ENCODE results near the gene CCNI. TPM values are rescaled to one million over a fixed set of nuclear protein-coding genes. Genes with fewer than 3 reads are reported as not detected.

CCNI gene
- total RNA-seq, 2 donors from 2014 or later = 212 to 217 TPM

DNA sequence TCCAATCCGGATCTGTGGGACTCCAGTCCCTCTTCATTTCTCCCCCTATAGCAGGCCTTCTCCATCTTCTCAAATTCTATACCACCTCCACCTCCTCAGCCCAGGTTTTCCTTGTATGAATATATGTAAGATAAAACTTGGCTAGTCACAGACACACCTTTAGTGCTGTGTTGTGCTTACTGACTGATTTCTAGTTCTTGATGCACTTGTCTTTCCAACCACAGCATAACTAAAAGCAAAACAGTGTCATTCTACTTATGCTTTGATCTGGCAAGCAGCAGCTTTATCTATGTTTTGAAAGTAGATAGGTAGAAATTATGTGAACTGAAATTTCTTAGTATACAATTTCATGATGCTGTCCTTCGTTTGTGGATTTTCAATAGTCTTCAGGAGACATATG, 47.5 kb downstream of the CCNI start:
- peaks cover 12 to 28% of the 10 kb centered on the region in 2 donors for H3K36me3 Mint-ChIP-seq
- DNase-seq (ENCODE audit: low spot score in 2 of 2) (no peak), ATAC-seq (peak; percentile 47 to 85)
- no peaks in the 10 kb centered on the region for H3K9me3 Mint-ChIP-seq
- peak overlapping the region in 1 of 2 donors; percentile 30 for H3K27ac Mint-ChIP-seq

DNA sequence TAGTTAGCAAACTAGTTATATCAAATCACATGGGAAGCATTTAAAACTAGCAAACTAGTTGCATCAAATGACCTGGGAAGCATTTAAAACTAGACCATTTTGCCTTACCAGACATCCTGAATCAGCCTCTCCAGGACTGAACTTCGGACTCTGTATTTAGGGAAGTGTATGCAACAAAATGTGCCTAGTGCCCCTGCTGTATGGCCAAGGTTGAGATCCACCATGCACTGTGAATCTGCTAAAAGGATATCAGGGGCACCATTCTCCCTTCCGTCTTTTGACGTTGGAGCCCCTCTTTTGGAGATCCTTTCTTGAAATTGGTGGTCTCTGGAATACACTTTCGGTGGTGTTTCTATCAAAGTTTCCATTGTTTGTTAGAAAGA, 49.5 kb downstream of the CCNI start:
- no peaks in the 10 kb centered on the region for H3K9me3 Mint-ChIP-seq
- H3K27ac Mint-ChIP-seq = peak overlapping the region; percentile 69 to 70
- DNase-seq (ENCODE audit: low spot score in 2 of 2) = no peak
- H3K36me3 Mint-ChIP-seq = peaks cover 19 to 28% of the 10 kb centered on the region in 2 donors
- ATAC-seq = no peak

DNA sequence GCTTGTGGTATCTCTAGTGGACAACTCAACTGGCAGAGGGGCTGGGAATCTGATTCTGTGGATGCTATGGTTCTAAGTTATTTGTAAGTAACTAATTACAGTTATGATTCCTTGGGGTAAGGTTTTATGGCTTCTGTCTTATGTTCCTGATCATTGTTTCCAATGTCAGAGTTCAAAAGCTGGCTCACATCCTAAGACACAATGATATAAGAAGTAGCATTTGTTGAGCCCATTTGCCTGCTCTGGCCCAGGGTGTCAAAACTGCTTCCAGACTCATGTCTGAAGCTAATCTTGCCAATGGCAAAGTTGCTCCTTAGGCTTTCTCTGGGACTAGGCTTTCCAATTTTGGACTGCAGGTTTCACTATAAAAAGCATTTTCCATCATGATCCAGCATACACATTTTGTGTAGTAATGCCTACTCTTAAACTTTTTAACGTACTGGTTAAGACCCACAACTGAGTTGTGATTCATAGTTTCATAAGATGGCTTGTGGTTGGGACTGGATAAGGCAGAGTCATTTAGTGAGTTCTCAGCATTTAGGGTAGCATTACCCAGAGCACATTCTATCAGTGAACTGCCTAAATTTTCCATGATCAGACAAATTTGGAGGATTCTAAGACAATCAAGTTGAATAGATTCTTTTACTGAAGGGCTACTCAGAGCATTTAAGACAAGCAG, 50.0 kb downstream of the CCNI start:
- DNase-seq (ENCODE audit: low spot score in 2 of 2) = no peak
- Mint-ChIP-seq H3K36me3 (peaks cover 24 to 31% of the 10 kb centered on the region in 2 donors), H3K27ac (peak overlapping the region; percentile 69 to 70)

DNA sequence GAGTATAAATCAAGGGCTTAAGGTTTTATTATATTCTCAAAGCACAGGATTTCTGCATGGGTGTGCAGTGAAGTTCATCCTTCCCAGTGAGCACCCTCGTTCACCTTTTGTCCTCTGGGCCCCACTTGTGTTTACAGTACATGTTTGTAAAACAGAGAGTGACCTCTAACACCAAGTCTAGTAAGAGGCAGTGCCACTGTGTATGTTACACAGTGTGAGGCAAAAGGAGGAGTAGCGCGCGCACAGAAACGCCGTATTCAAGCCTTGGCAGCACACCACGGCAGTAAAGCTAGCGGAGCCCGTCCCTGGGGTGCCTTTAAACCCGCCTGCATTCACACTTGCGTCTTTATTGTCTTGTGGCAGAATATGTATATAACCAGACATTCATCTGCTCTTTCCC, 51.9 kb downstream of the CCNI start:
- ATAC-seq = no peak
- Mint-ChIP-seq H3K27ac (no peak overlapping the region), H3K36me3 (peaks cover 31 to 34% of the 10 kb centered on the region in 2 donors)

More for the DNA sequence above, 50.0 kb downstream of the CCNI start:
- peak; percentile 85 to 95 for ATAC-seq
- no peaks in the 10 kb centered on the region for H3K9me3 Mint-ChIP-seq

DNA sequence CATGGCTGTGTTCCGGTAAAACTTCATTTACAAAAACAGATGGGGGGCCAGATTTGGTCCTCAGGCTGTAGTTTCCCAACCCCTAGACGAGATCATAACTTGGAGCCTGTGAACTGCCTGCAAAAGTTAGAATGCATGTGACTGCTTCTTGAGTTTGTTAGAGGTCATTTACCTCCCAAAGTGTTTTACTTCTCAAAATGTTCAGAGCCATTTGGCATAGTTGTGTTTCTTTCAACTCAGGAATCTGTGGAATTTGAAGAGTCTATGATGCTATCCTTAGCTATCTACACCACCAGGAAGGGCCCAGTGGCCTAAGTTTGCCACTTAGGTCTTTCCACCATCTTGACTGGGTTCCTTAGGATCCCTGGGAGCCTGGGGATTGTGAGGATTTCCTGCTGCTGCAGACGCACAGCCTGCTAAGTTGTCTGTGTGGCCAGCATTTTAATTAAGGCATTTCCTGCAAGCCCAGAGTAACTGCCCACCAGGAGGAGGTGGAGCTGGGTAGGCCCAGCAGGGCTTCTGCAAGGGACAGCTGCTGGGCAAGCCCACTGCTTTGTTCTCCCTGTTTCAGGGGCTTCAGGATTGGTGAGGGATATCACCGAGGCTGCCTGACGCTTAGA, 53.1 kb downstream of the CCNI start:
- Mint-ChIP-seq H3K27ac (no peak overlapping the region), H3K36me3 (peaks cover 31 to 34% of the 10 kb centered on the region in 2 donors), H3K9me3 (no peaks in the 10 kb centered on the region)
- DNase-seq (ENCODE audit: low spot score in 2 of 2) = no peak
- no peak for ATAC-seq

More for the DNA sequence above, 51.9 kb downstream of the CCNI start:
- H3K9me3 Mint-ChIP-seq = no peaks in the 10 kb centered on the region
- no peak for DNase-seq (ENCODE audit: low spot score in 2 of 2)

DNA sequence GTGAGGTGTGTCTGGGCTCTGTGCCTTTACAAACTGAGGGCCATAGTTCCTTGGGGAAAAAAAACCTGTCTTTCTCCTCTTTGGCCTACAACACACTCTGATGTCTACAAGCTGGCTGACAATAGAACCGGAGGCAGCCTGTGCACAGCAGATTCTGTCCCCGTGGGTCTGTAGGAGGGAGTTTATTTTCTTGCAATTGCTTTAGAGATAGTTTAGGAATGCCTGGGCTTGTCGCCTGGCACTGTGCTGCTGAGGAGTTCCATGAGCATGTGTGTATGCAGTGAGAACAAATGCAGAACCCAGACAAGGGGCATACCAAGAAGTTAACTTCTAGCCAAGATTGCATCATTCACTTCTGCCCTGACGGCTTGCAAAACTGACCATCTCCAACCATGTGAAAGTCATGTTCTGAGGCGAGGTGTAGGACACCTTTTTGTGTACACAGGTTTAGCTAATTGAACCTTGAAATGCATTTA, 54.1 kb downstream of the CCNI start:
- no peaks in the 10 kb centered on the region for H3K9me3 Mint-ChIP-seq
- no peak overlapping the region for H3K27ac Mint-ChIP-seq
- DNase-seq (ENCODE audit: low spot score in 2 of 2) = no peak
- peaks cover 33 to 34% of the 10 kb centered on the region in 2 donors for H3K36me3 Mint-ChIP-seq
- ATAC-seq = no peak

DNA sequence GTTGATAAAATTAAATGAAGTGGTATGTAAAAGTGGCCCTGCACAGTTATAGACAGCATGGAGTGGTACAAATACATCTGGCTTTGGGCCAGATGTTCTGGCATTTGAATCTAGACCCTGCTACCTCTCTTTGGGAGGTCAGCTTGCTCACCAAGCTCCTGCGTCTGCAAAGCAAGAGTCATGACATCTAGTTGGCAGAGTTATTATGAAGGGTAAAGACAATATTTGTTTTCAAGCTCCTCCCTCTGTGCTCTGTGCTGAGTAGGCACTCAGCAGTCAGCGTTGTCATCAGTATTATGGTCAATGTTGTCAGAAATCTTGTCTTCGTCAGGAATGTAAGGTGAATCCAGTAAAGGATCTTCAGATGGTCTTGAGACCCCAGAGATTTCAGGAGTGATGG, 55.8 kb downstream of the CCNI start:
- DNase-seq (ENCODE audit: low spot score in 2 of 2) (no peak), ATAC-seq (no peak)
- H3K27ac Mint-ChIP-seq = no peak overlapping the region
- peaks cover 28 to 33% of the 10 kb centered on the region in 2 donors for H3K36me3 Mint-ChIP-seq
- H3K9me3 Mint-ChIP-seq = no peaks in the 10 kb centered on the region

DNA sequence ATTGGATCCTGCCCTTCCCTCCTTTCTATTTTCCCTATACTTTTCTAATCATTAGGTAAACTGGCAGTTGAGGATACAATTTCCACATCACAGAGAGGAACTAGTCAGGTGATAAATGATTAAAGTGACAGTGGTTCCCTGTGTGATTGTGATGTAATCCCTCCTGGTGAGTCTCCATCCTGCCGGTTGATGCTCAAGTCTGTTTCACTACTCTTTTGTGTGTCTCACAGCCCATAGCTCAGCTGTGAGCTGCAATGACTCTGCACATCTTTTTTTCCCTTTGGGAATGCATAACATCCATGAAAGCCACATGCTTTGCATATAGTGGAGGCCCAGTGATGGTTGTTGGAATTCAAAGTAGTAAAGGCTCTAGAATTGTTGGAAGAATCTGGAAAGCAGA, 60.4 kb downstream of the CCNI start:
- no peaks in the 10 kb centered on the region for H3K9me3 Mint-ChIP-seq
- ATAC-seq = peak; percentile 64 to 68
- H3K36me3 Mint-ChIP-seq = peaks cover 12 to 27% of the 10 kb centered on the region in 2 donors
- no peak for DNase-seq (ENCODE audit: low spot score in 2 of 2)
- H3K27ac Mint-ChIP-seq = no peak overlapping the region

DNA sequence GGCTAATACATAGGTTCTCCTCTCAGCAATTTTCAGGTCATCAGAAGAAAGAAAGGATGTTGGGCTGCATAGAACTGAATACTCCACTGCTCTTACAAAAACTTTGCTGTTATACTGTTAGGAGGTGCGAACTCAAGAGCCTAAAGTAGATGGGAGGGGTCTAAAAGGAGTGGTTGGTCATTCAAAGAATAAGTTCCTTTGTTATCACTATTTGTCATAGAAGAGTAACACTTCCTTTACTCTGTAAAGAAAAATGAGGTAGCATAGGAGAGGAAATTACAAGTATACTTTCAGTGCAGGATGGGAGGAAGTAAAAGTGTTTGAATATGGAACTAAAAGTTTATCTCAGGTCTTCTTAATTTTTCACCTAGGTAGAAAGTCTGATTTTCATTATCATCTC, 61.5 kb downstream of the CCNI start:
- ATAC-seq = peak; percentile 48 to 83
- DNase-seq (ENCODE audit: low spot score in 2 of 2) = no peak
- Mint-ChIP-seq H3K36me3 (peaks cover 6 to 30% of the 10 kb centered on the region in 2 donors), H3K27ac (no peak overlapping the region), H3K9me3 (no peaks in the 10 kb centered on the region)

DNA sequence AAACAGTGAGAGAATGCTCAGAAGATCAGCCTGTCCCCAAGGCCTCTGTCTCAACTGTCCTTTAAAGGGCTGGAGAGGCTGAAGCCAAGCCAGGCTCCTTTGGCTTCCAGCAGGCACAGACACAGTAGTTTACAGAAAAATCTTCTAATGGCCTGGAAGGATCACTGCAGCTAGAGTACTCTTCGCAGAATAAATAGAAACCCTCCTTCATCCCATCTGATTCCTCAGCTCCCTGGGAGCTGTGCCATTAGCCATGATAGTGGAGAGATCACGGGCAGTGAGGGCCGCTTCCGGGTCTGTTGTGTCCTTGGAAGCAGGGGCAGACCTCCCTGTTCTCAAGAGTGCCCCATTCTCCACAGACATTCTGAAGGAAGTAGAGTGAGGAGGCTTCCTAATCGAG, 63.1 kb downstream of the CCNI start:
- DNase-seq (ENCODE audit: low spot score in 2 of 2) (no peak), ATAC-seq (no peak)
- Mint-ChIP-seq H3K36me3 (peaks cover 6 to 38% of the 10 kb centered on the region in 2 donors), H3K27ac (no peak overlapping the region), H3K9me3 (no peaks in the 10 kb centered on the region)

DNA sequence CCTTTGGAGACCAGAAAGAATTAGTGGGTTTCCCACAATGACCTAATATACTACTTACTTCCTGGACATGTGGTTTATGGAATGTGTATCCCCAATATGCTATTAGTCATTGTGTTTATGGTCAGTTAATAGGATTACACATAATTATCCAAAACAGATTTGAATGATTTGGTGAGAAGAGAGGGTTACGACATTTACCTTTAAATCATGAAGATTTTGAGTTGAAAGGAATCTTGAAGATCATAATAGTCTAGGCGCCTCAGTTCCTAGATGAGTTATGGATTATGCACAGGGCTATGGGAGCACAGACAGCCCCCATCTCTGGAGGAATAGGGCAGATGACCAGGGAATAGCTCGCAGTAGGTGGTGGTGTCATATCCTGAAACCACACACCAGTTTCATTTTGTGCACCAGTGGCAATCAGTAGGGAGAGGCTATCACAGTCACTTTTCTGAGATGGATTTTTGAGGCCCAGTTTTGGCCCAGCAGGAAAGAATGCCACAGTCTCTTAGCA, 64.9 kb downstream of the CCNI start:
- H3K36me3 Mint-ChIP-seq = peaks cover 6 to 34% of the 10 kb centered on the region in 2 donors

DNA sequence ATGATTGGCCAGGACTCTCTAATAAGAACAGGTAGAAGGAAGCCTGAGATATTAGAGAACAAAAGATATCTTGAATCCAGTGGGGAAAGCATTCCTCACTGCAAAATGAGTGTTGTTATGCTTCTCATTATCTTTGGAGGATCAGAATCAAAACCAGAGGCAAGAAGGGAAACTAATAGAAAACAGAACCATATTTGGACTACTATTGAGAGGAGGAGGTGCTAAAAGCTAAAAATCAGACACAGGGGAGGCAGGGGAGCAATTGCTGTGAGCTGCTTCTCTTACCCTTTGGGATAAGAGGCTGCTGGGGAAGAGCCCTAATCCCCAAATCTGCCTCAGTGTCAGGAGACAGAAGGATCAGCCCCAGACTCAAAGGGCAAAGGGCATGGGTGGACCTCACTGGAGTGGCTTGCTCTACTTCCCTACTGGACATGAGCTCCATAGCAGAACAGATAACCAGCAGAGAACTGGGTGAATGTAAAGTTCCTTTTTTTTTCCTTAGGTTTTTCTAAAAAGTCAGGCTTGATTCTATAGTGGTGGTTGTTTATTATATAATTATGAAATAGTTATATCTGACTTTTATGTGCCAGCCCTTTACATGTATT, 66.2 kb downstream of the CCNI start:
- Mint-ChIP-seq H3K9me3 (no peaks in the 10 kb centered on the region), H3K36me3 (peaks cover 10 to 35% of the 10 kb centered on the region in 2 donors), H3K27ac (no peak overlapping the region)
- DNase-seq (ENCODE audit: low spot score in 2 of 2) = no peak
- ATAC-seq = no peak

More for the DNA sequence above, 64.9 kb downstream of the CCNI start:
- no peaks in the 10 kb centered on the region for H3K9me3 Mint-ChIP-seq
- no peak overlapping the region for H3K27ac Mint-ChIP-seq
- ATAC-seq (no peak), DNase-seq (ENCODE audit: low spot score in 2 of 2) (no peak)

DNA sequence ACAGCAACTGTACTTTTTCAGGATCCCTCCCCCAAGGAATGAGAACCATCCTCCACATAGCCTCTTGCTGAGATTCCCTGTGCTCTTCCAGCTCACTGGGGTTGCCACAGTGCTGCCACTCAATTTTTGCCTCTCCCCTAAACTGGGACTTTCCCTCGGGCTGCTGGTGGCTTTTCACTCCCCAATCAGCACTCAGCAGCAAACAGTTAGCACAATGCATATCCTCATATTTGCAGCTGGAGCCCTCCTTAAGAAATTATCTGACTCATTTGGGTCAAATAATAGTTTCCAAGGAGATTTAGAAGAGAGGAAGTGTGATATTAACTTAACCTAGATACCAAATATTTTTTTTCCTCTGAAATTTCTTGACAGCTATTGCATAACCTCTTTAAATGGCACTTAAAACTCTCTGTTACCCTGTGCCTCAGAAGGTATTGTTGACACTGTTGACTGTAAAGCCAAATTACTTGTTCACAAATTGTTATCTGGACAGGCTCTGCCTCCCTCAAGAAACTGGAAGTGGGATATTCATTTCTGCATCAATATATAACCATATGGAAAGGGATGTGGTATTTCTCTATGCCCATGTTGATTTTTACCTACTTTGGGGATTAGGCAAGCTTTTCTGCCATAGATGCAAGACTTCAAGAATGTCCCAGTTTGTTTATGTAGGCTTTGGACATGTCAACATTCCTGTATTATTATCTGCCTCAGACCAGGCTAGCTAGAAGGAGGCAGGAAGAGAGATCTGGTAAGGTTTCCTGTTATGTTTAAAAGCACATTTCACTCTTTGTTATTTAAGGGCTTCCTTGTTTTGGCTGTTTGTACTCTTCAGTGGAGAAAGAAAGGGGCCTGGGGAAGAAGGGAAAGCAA, 68.2 kb downstream of the CCNI start:
- Mint-ChIP-seq H3K27ac (peak overlapping the region in 1 of 2 donors; percentile 18), H3K9me3 (no peaks in the 10 kb centered on the region), H3K36me3 (peaks cover 19 to 32% of the 10 kb centered on the region in 2 donors)
- peak; percentile 29 to 54 for ATAC-seq
- no peak for DNase-seq (ENCODE audit: low spot score in 2 of 2)

DNA sequence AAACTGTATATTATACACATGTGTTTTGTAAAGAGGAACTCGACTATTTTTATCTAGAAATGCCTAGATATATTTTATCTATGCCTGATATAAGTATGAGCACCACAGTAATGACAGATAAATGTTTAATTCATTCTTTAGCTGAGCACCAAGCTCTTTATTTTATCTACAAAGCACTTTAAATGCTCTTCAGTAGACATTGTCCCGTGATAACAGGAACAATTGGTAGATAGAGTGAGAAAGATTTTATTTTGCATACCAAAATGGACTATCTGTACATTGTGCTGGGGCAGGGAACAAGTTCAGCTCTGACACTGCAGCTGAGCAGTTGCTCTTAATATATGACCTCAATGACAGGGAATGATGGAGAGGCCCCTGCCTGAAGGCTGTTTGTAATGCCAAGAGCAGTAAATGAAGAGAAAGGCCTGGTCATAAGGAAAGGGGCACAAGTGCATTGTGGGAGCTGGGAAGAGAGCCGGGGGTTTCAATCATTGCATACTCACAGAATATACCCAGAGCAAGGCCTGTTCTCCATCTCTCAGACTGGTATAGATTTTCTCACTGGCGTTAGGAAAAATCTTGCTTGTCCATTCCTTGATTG, 68.9 kb downstream of the CCNI start:
- ATAC-seq (no peak), DNase-seq (ENCODE audit: low spot score in 2 of 2) (no peak)
- Mint-ChIP-seq H3K36me3 (peaks cover 19 to 32% of the 10 kb centered on the region in 2 donors), H3K9me3 (no peaks in the 10 kb centered on the region), H3K27ac (no peak overlapping the region)

DNA sequence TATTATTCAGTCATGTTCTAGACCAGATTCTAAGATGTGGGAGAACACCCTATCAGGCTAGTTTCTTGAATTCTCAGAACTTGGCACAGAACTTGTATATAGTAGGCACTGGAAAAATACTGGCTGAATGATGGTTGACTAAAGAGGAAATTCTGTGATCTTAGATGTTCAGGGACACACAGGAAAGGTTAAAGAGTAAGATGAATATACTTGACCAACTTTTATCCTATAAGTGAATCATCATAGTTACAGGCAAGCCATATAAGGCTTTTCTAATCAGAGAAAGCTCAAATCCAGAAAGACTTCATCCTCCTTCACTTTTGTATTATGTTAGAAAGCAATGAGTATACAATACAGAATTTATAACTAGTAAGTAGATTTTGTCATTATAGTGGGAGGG, 72.4 kb downstream of the CCNI start:
- H3K27ac Mint-ChIP-seq = peak overlapping the region in 1 of 2 donors; percentile 47
- no peaks in the 10 kb centered on the region for H3K9me3 Mint-ChIP-seq
- ATAC-seq = peak; percentile 88 to 91
- H3K36me3 Mint-ChIP-seq = peaks cover 11 to 16% of the 10 kb centered on the region in 2 donors
- DNase-seq (ENCODE audit: low spot score in 2 of 2) = no peak
